CD4-positive, alpha-beta T cell (primary cell): ENCODE data around the gene MSI2. TPM values are rescaled to one million over a fixed set of nuclear protein-coding genes. Genes with fewer than 3 reads are reported as not detected.
"Not testable (repeated sequence)": the region's sequence is repeated elsewhere in the genome, so short reads cannot be mapped to it uniquely, and the experiment has no call there.

Experiments used
- ATAC-seq: fragments of 200-7000 bp; cut with Tn5 transposase; one replicate; pipeline ENCODE4 v1.10.0; 2022; ENCODE audit warnings: mild to moderate bottlenecking; ENCODE audit not compliant: poor library complexity
- CTCF ChIA-PET: fragments of 350-600 bp; sonication (Branson Sonifier 250); formaldehyde crosslinking; loops from one replicate; lab custom pipeline; 2021; ENCODE audit warnings: antibody characterized with exemption, inconsistent platforms; lab: Charles Lee
- POLR2A ChIA-PET: fragments of 350-600 bp; sonication (Branson Sonifier 250); formaldehyde crosslinking; loops from one replicate; lab custom pipeline; 2021; ENCODE audit warnings: antibody characterized with exemption, inconsistent platforms; lab: Charles Lee
- DNase-seq, 14 experiments: peaks; one replicate each; pipeline ENCODE4 v3.0.0-alpha.2; 2013 to 2020; ENCODE audit warnings: mixed read lengths in 2 of 14
- H3K27ac ChIP-seq, 2 donors: one replicate each; pipeline versions ENCODE4 v1.5.1 to v1.7.0; 2013; ENCODE audit warnings: low read length in 2 of 2, low read depth in 1 of 2, mild to moderate bottlenecking in 1 of 2
- H3K27me3 ChIP-seq, 2 experiments: 1 replicate in 1 of 2; 2 replicates in 1 of 2; pipeline versions ENCODE4 v1.6.1 to v1.7.0; 2013; ENCODE audit warnings: low read length in 2 of 2, control low read depth in 1 of 2, mild to moderate bottlenecking in 1 of 2, moderate library complexity in 1 of 2; ENCODE audit not compliant: insufficient read depth in 2 of 2, control insufficient read depth in 1 of 2
- H3K36me3 ChIP-seq: one replicate; pipeline ENCODE4 v1.6.1; 2013; ENCODE audit warnings: low read length, control low read depth; ENCODE audit not compliant: insufficient read depth
- H3K4me1 ChIP-seq: one replicate; pipeline ENCODE4 v1.6.1; 2013; ENCODE audit warnings: low read length, control low read depth; ENCODE audit not compliant: insufficient read depth
- H3K4me3 ChIP-seq: one replicate; pipeline ENCODE4 v1.5.1; 2013; ENCODE audit warnings: mild to moderate bottlenecking, low read length, moderate library complexity
- H3K9me3 ChIP-seq, 2 experiments: 1 replicate in 1 of 2; 2 replicates in 1 of 2; pipeline versions ENCODE4 v1.6.1 to v1.7.0; 2013; ENCODE audit warnings: low read length in 2 of 2, mild to moderate bottlenecking in 2 of 2, control low read depth in 1 of 2, moderate library complexity in 1 of 2; ENCODE audit not compliant: control insufficient read depth in 1 of 2, insufficient read depth in 1 of 2
- H3K27ac Mint-ChIP-seq: one replicate; pipeline ENCODE4 v1.8.0; 2020; ENCODE audit warnings: mixed read lengths
- H3K27me3 Mint-ChIP-seq: one replicate; pipeline ENCODE4 v1.8.0; 2021; ENCODE audit warnings: mixed read lengths
- H3K36me3 Mint-ChIP-seq: one replicate; pipeline ENCODE4 v1.8.0; 2021; ENCODE audit warnings: low read depth, mixed read lengths
- H3K4me1 Mint-ChIP-seq: one replicate; pipeline ENCODE4 v1.8.0; 2021; ENCODE audit warnings: low read depth, mixed read lengths
- H3K4me3 Mint-ChIP-seq: one replicate; pipeline ENCODE4 v1.8.0; 2020; ENCODE audit warnings: mild to moderate bottlenecking, mixed read lengths
- H3K9me3 Mint-ChIP-seq: one replicate; pipeline ENCODE4 v1.8.0; 2020; ENCODE audit warnings: mixed read lengths
- intact Hi-C, 2 experiments: fragments of 100-400 bp; cut with DNase I in 1 of 2; cut with micrococcal nuclease in 1 of 2; formaldehyde crosslinking; loops; one replicate each; pipeline versions ENCODE4 v1.15.1 to v1.9.0; 2023 to 2025; cut with DNase I, micrococcal nuclease
- total RNA-seq, 174 experiments: library from RNA in 2 of 174; stranded (reverse) in 2 of 174; gene quantifications; one replicate each; pipeline ENCODE4 v1.2.3 and lab custom pipeline; 2021 to 2026
- TF ChIP-seq, protein P1 (sequence below): fragments of 200-600 bp; IDR thresholded peaks from one replicate; pipeline ENCODE4 v1.8.0; 2022; ENCODE audit warnings: antibody characterized with exemption, mild to moderate bottlenecking

MSI2 gene
- total RNA-seq, 2 experiments from 2014 or later = 129 to 132 TPM

DNA sequence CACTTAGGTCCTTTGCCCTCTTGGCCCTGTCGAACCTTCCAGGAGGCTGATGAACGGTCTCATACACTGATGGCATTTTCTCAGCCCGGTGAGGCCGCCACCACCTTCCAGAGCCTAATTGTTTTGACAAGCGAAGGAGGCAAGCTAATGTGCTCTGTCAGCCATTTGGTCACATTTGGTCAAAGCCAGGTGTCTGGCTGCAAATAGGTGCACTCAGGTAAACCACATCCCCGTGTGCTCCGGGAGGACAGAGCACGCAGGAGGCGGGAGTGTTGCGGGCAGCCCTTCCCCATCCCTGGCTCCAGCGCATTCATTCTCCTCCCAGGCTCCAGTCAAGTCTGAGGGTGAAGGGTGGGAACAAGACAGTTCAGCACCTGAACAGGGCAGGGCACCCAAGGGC is 240.1 kb downstream of the MSI2 start:
- no peak overlapping the region for H3K4me3 Mint-ChIP-seq
- peaks cover 76% of the 10 kb centered on the region for H3K4me1 Mint-ChIP-seq
- no peaks in the 10 kb centered on the region for H3K36me3 ChIP-seq
- intact Hi-C loops = loop anchor here in 1 of 2 experiments (10.0 kb wide), 1 partner anchor 52 kb away; no protein-coding TSS in a partner anchor
- H3K27ac Mint-ChIP-seq = no peak overlapping the region
- ChIA-PET POLR2A (no interaction called here), CTCF (no interaction called here)
- no peak for DNase-seq
- no peaks in the 10 kb centered on the region for H3K27me3 Mint-ChIP-seq
- H3K9me3 Mint-ChIP-seq = no peaks in the 10 kb centered on the region
- H3K27me3 ChIP-seq = no peaks in the 10 kb centered on the region
- H3K4me3 ChIP-seq = no peak overlapping the region
- peaks cover 10% of the 10 kb centered on the region for H3K4me1 ChIP-seq
- TF ChIP-seq, protein P1, sequence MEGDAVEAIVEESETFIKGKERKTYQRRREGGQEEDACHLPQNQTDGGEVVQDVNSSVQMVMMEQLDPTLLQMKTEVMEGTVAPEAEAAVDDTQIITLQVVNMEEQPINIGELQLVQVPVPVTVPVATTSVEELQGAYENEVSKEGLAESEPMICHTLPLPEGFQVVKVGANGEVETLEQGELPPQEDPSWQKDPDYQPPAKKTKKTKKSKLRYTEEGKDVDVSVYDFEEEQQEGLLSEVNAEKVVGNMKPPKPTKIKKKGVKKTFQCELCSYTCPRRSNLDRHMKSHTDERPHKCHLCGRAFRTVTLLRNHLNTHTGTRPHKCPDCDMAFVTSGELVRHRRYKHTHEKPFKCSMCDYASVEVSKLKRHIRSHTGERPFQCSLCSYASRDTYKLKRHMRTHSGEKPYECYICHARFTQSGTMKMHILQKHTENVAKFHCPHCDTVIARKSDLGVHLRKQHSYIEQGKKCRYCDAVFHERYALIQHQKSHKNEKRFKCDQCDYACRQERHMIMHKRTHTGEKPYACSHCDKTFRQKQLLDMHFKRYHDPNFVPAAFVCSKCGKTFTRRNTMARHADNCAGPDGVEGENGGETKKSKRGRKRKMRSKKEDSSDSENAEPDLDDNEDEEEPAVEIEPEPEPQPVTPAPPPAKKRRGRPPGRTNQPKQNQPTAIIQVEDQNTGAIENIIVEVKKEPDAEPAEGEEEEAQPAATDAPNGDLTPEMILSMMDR = no peak
- H3K36me3 Mint-ChIP-seq = peaks cover 5% of the 10 kb centered on the region
- H3K27ac ChIP-seq = no peak overlapping the region
- no peaks in the 10 kb centered on the region for H3K9me3 ChIP-seq
- ATAC-seq = no peak

DNA sequence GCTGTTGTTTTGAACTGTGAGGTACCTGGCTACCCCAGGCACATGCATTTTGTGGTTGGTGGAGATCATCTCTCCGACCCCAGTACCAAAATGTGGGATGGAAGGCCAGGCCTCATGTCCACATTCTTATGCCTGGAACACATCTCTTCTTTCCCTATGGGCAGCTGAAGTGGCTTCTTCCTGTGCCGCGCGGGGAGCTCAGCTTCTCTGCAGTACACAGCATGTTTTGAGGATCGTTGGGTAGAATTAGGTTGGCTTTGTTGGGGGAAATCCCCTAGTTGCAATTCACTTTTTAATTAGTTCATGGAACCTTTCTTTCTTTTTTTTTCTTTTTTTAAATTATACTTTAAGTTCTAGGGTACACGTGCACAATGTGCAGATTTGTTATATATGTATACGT is 242.1 kb downstream of the MSI2 start:
- ChIA-PET CTCF (interaction anchor here (1.7 kb wide), 1 partner anchor 255 kb away, joined by 3 read pairs; no protein-coding TSS in a partner anchor), POLR2A (no interaction called here)
- Histone ChIP-seq H3K27me3 (no peaks in the 10 kb centered on the region), H3K9me3 (no peaks in the 10 kb centered on the region), H3K4me3 (no peak overlapping the region), H3K4me1 (peaks cover 10% of the 10 kb centered on the region), H3K36me3 (no peaks in the 10 kb centered on the region), H3K27ac (no peak overlapping the region)
- intact Hi-C loops = loop anchor here in 1 of 2 experiments (10.0 kb wide), 1 partner anchor 54 kb away; no protein-coding TSS in a partner anchor
- ATAC-seq (no peak), DNase-seq (peak in 1 of 14 experiments; percentile 24)
- Mint-ChIP-seq H3K4me3 (no peak overlapping the region), H3K9me3 (no peaks in the 10 kb centered on the region), H3K27ac (no peak overlapping the region), H3K4me1 (peaks cover 75% of the 10 kb centered on the region), H3K36me3 (no peaks in the 10 kb centered on the region), H3K27me3 (no peaks in the 10 kb centered on the region)
- TF ChIP-seq, protein P1 = no peak

DNA sequence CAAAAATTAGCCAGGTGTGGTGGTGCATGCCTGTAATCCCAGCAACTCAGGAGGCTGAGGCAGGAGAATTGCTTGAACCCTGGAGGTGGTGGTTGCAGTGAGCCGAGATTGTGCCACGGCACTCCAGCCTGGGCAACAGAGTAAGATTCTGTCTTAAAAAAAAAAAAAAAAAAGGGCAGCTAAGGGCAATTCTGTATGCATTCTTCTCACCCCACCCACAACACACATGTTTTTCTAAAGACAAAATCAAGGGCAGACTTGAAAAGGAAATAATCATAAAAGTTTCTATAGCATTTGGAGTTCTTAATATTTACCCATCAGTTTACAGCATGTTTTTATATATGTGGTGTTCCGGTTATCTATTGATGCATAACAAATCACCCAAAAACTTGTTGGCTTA is 242.9 kb downstream of the MSI2 start:
- H3K27ac ChIP-seq, H3K27me3 ChIP-seq, H3K4me3 Mint-ChIP-seq, DNase-seq, H3K4me1 ChIP-seq, CTCF ChIA-PET, H3K9me3 ChIP-seq, H3K4me3 ChIP-seq, H3K27ac Mint-ChIP-seq, POLR2A ChIA-PET, H3K9me3 Mint-ChIP-seq, H3K36me3 Mint-ChIP-seq, H3K27me3 Mint-ChIP-seq, ATAC-seq, H3K36me3 ChIP-seq: not testable (repeated sequence)
- intact Hi-C loops = loop anchor here in 1 of 2 experiments (10.0 kb wide), 1 partner anchor 54 kb away; no protein-coding TSS in a partner anchor
- H3K4me1 Mint-ChIP-seq = peaks cover 76% of the 10 kb centered on the region

DNA sequence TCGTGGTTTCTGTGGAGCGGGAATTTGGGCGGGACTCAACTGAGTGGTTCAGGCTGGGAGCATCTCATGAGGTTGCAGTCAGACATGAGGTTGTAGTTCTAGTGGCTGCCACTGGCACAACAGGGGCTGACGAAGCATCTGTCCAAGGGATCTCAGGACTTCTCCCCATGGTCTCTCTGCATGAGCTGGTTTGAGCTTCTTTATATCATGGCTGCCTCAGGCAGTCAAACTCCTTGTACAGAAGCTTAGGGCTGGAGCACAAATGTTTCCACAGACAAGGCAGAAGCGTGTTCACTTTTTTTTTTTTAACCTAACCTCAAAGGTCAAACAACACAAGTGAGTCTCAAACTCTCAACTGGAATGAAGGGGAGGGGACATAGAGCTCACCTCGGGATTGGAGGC is 243.3 kb downstream of the MSI2 start:
- Mint-ChIP-seq H3K9me3 (no peaks in the 10 kb centered on the region), H3K4me3 (no peak overlapping the region), H3K27me3 (no peaks in the 10 kb centered on the region), H3K4me1 (peaks cover 74% of the 10 kb centered on the region), H3K36me3 (no peaks in the 10 kb centered on the region), H3K27ac (no peak overlapping the region)
- ATAC-seq = no peak
- no peaks in the 10 kb centered on the region for H3K9me3 ChIP-seq
- CTCF ChIA-PET = no interaction called here
- no peaks in the 10 kb centered on the region for H3K27me3 ChIP-seq
- H3K27ac ChIP-seq = no peak overlapping the region
- no peak for DNase-seq
- POLR2A ChIA-PET = no interaction called here
- peaks cover 10% of the 10 kb centered on the region for H3K4me1 ChIP-seq
- TF ChIP-seq, protein P1 = no peak
- no peak overlapping the region for H3K4me3 ChIP-seq
- no peaks in the 10 kb centered on the region for H3K36me3 ChIP-seq
- intact Hi-C loops = loop anchor here (10.0 kb wide), 2 partner anchors 55 to 255 kb away; no protein-coding TSS in a partner anchor
